Trophoblast cell (in vitro differentiated cells and primary cell): Measurements from ENCODE around the gene NXPE2.

ENCODE experiments used
- DNase-seq, 2 donors: peaks; one replicate each; pipeline ENCODE4 v3.0.0-alpha.2; 2016
- H2AFZ ChIP-seq: 2 replicates; pipeline ENCODE4 v1.6.1; 2013; ENCODE audit warnings: low read length, moderate library complexity, mild to moderate bottlenecking; ENCODE audit not compliant: insufficient read depth, poor library complexity
- H2AK5ac ChIP-seq: 2 replicates; pipeline ENCODE4 v1.6.1; 2013; ENCODE audit warnings: mild to moderate bottlenecking, low read length
- H2BK120ac ChIP-seq: 2 replicates; pipeline ENCODE4 v1.6.1; 2013; ENCODE audit warnings: low read length, mild to moderate bottlenecking, moderate library complexity; ENCODE audit not compliant: insufficient read depth, poor library complexity
- H2BK12ac ChIP-seq: 2 replicates; pipeline ENCODE4 v1.6.1; 2013; ENCODE audit warnings: mild to moderate bottlenecking, low read length, moderate library complexity
- H2BK5ac ChIP-seq: 2 replicates; pipeline ENCODE4 v1.6.1; 2013; ENCODE audit warnings: low read length, low read depth, moderate library complexity, mild to moderate bottlenecking; ENCODE audit not compliant: poor library complexity
- H3K14ac ChIP-seq: 2 replicates; pipeline ENCODE4 v1.6.1; 2013; ENCODE audit warnings: mild to moderate bottlenecking, low read length
- H3K18ac ChIP-seq: 2 replicates; pipeline ENCODE4 v1.6.1; 2013; ENCODE audit warnings: mild to moderate bottlenecking, low read length
- H3K23ac ChIP-seq: 2 replicates; pipeline ENCODE4 v1.6.1; 2013; ENCODE audit warnings: low read length
- H3K27ac ChIP-seq: 2 replicates; pipeline ENCODE4 v1.5.1; 2013; ENCODE audit warnings: low read depth, mild to moderate bottlenecking, inconsistent platforms, low read length, moderate library complexity
- H3K27me3 ChIP-seq: 2 replicates; pipeline ENCODE4 v1.6.1; 2013; ENCODE audit warnings: inconsistent platforms, mild to moderate bottlenecking, low read length, moderate library complexity; ENCODE audit not compliant: insufficient read depth
- H3K36me3 ChIP-seq, 2 experiments: 1 replicate in 1 of 2; 2 replicates in 1 of 2; pipeline ENCODE4 v1.6.1; 2013; ENCODE audit warnings: low read length in 2 of 2, mild to moderate bottlenecking in 2 of 2, moderate library complexity in 1 of 2; ENCODE audit not compliant: insufficient read depth in 2 of 2, control insufficient read depth in 1 of 2
- H3K4ac ChIP-seq: 2 replicates; pipeline ENCODE4 v1.6.1; 2013; ENCODE audit warnings: low read depth, mild to moderate bottlenecking, low read length, moderate library complexity
- H3K4me1 ChIP-seq, 2 experiments: 1 replicate in 1 of 2; 2 replicates in 1 of 2; pipeline ENCODE4 v1.6.1; 2013; ENCODE audit warnings: low read length in 2 of 2, mild to moderate bottlenecking in 2 of 2, moderate library complexity in 1 of 2; ENCODE audit not compliant: insufficient read depth in 2 of 2, control insufficient read depth in 1 of 2
- H3K4me2 ChIP-seq: 2 replicates; pipeline ENCODE4 v1.6.1; 2013; ENCODE audit warnings: inconsistent platforms, mild to moderate bottlenecking, low read length, moderate library complexity
- H3K4me3 ChIP-seq: 2 replicates; pipeline ENCODE4 v1.5.1; 2013; ENCODE audit warnings: mild to moderate bottlenecking, low read depth, low read length, inconsistent platforms
- H3K79me1 ChIP-seq: one replicate; pipeline ENCODE4 v1.6.1; 2013; ENCODE audit warnings: low read length
- H3K79me2 ChIP-seq: 2 replicates; pipeline ENCODE4 v1.6.1; 2013; ENCODE audit warnings: low read length, mild to moderate bottlenecking; ENCODE audit not compliant: control insufficient read depth, insufficient read depth, poor library complexity
- H3K9ac ChIP-seq: 2 replicates; pipeline ENCODE4 v1.6.1; 2013; ENCODE audit warnings: mild to moderate bottlenecking, low read length
- H3K9me3 ChIP-seq: 2 replicates; pipeline ENCODE4 v1.6.1; 2013; ENCODE audit warnings: low read depth, mild to moderate bottlenecking, control low read depth, inconsistent platforms, low read length; ENCODE audit not compliant: insufficient read depth
- H4K12ac ChIP-seq: 2 replicates; pipeline ENCODE4 v1.6.1; 2013; ENCODE audit warnings: low read depth, mild to moderate bottlenecking, low read length, moderate library complexity
- H4K8ac ChIP-seq: 2 replicates; pipeline ENCODE4 v1.6.1; 2013; ENCODE audit warnings: low read depth, mild to moderate bottlenecking, low read length, moderate library complexity
- H4K91ac ChIP-seq: one replicate; pipeline ENCODE4 v1.6.1; 2013; ENCODE audit warnings: low read depth, mild to moderate bottlenecking, low read length, moderate library complexity
- WGBS: extraction: QIAGEN DNeasy Blood & Tissue Kit; methylation state at CpG from one replicate; pipeline ENCODE4 v1.1.7; 2013; ENCODE audit warnings: missing lambda C conversion rate; ENCODE audit not compliant: insufficient read length, insufficient coverage; ENCODE audit errors: extremely low coverage; 5-methylcytosine and 5-hydroxymethylcytosine counted together

The NXPE2 gene

GRCh38 chr11:114668109-114668508 is 10.2 kb upstream of the NXPE2 start:
- Histone ChIP-seq H2BK12ac (no peak overlapping the region), H3K18ac (no peak overlapping the region), H3K9me3 (no peaks in the 10 kb centered on the region), H3K27ac (no peak overlapping the region), H2BK5ac (no peak overlapping the region), H3K14ac (no peak overlapping the region), H3K4me2 (no peak overlapping the region), H3K4me3 (no peak overlapping the region), H3K9ac (no peak overlapping the region), H4K8ac (no peak overlapping the region), H2BK120ac (no peak overlapping the region), H3K36me3 (no peaks in the 10 kb centered on the region), H2AK5ac (no peak overlapping the region), H3K79me1 (no peaks in the 10 kb centered on the region), H4K12ac (no peak overlapping the region), H3K4me1 (no peaks in the 10 kb centered on the region), H4K91ac (no peak overlapping the region), H2AFZ (no peak overlapping the region), H3K79me2 (no peaks in the 10 kb centered on the region), H3K4ac (no peak overlapping the region), H3K27me3 (no peaks in the 10 kb centered on the region), H3K23ac (no peak overlapping the region)
- no peak for DNase-seq

GRCh38 chr11:114673661-114674060 is 4.7 kb upstream of the NXPE2 start:
- Histone ChIP-seq H2BK5ac (no peak overlapping the region), H3K4me3 (no peak overlapping the region), H3K4ac (no peak overlapping the region), H3K9me3 (no peaks in the 10 kb centered on the region), H4K8ac (no peak overlapping the region), H3K27me3 (no peaks in the 10 kb centered on the region), H3K27ac (no peak overlapping the region), H4K91ac (no peak overlapping the region), H3K23ac (no peak overlapping the region), H3K4me2 (no peak overlapping the region), H3K18ac (no peak overlapping the region), H3K79me2 (no peaks in the 10 kb centered on the region), H2BK12ac (no peak overlapping the region), H3K14ac (no peak overlapping the region), H2BK120ac (no peak overlapping the region), H2AFZ (no peak overlapping the region), H3K79me1 (no peaks in the 10 kb centered on the region), H2AK5ac (no peak overlapping the region), H3K9ac (no peak overlapping the region), H4K12ac (no peak overlapping the region), H3K4me1 (no peaks in the 10 kb centered on the region), H3K36me3 (no peaks in the 10 kb centered on the region)
- DNase-seq = no peak

DNA sequence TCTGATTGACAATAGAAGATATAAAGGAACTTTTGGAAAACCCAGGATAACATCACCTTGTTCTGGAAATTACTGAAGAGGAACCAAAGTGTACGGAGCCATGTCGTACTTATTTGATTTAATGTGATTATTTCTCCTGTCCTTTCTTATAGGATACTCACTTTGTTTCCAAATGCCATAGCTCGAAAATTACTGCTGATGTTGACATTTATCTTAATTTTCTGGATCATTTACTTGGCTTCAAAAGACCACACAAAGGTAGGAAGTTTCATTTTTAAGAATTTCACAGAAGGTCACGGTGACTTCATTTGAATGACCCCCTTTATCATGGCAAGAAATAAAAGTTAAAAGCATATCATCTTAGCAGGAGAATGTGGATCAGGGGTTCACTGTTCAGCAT is 1.2 kb downstream of the NXPE2 start:
- H4K91ac ChIP-seq = no peak overlapping the region
- no peaks in the 10 kb centered on the region for H3K27me3 ChIP-seq
- no peak overlapping the region for H3K9ac ChIP-seq
- no peak overlapping the region for H3K4me2 ChIP-seq
- no peak for DNase-seq
- H3K27ac ChIP-seq = no peak overlapping the region
- H3K4ac ChIP-seq = no peak overlapping the region
- no peaks in the 10 kb centered on the region for H3K79me1 ChIP-seq
- no peaks in the 10 kb centered on the region for H3K4me1 ChIP-seq
- H2AFZ ChIP-seq = no peak overlapping the region
- H3K36me3 ChIP-seq = no peaks in the 10 kb centered on the region
- no peak overlapping the region for H3K14ac ChIP-seq
- no peaks in the 10 kb centered on the region for H3K9me3 ChIP-seq
- no peaks in the 10 kb centered on the region for H3K79me2 ChIP-seq
- no peak overlapping the region for H3K4me3 ChIP-seq
- no peak overlapping the region for H2BK5ac ChIP-seq
- no peak overlapping the region for H3K18ac ChIP-seq
- H2AK5ac ChIP-seq = no peak overlapping the region
- no peak overlapping the region for H4K12ac ChIP-seq
- H3K23ac ChIP-seq = no peak overlapping the region
- no CpG with 5 or more reads among the region's 4 CpGs for WGBS
- no peak overlapping the region for H2BK120ac ChIP-seq
- no peak overlapping the region for H4K8ac ChIP-seq
- H2BK12ac ChIP-seq = no peak overlapping the region

DNA sequence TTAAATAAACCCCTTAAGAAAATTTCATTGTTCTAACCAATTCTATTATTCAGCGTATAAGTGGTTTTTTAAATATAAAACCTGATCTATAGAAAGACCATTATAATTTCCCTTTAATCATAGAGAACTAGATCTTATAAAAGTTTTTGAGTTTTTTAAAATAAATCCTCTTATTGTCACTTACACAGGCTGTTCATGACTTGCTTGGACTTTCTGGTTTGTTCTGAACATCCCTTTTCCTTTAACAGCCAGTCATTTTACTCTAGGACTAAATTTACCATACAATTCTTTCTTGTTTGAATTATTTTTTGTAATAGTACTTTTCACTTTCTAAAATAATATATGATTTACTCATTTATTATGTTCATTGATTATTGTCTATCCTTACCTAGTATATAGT is 4.7 kb downstream of the NXPE2 start:
- Histone ChIP-seq H3K4me1 (no peaks in the 10 kb centered on the region), H3K27me3 (no peaks in the 10 kb centered on the region), H3K79me1 (no peaks in the 10 kb centered on the region), H3K4me2 (no peak overlapping the region), H3K4ac (no peak overlapping the region), H3K9me3 (no peaks in the 10 kb centered on the region), H3K23ac (no peak overlapping the region), H2AFZ (no peak overlapping the region), H3K9ac (no peak overlapping the region), H3K4me3 (no peak overlapping the region), H3K14ac (no peak overlapping the region), H2BK120ac (no peak overlapping the region), H3K27ac (no peak overlapping the region), H2BK5ac (no peak overlapping the region), H3K79me2 (no peaks in the 10 kb centered on the region), H4K8ac (no peak overlapping the region), H3K36me3 (no peaks in the 10 kb centered on the region), H4K91ac (no peak overlapping the region), H2AK5ac (no peak overlapping the region), H2BK12ac (no peak overlapping the region), H3K18ac (no peak overlapping the region), H4K12ac (no peak overlapping the region)
- no peak for DNase-seq
- no CpG with 5 or more reads among the region's 1 CpG for WGBS

GRCh38 chr11:114684636-114685035 is 6.3 kb downstream of the NXPE2 start:
- Histone ChIP-seq H2BK5ac (no peak overlapping the region), H3K4ac (no peak overlapping the region), H3K18ac (no peak overlapping the region), H4K8ac (no peak overlapping the region), H3K23ac (no peak overlapping the region), H3K27ac (no peak overlapping the region), H2AK5ac (no peak overlapping the region), H3K36me3 (no peaks in the 10 kb centered on the region), H3K79me1 (no peaks in the 10 kb centered on the region), H4K12ac (no peak overlapping the region), H3K4me2 (no peak overlapping the region), H3K4me1 (no peaks in the 10 kb centered on the region), H3K4me3 (no peak overlapping the region), H3K14ac (no peak overlapping the region), H3K9me3 (no peaks in the 10 kb centered on the region), H3K79me2 (no peaks in the 10 kb centered on the region), H2BK120ac (no peak overlapping the region), H3K27me3 (no peaks in the 10 kb centered on the region), H2BK12ac (no peak overlapping the region), H2AFZ (no peak overlapping the region), H3K9ac (no peak overlapping the region), H4K91ac (no peak overlapping the region)
- DNase-seq = no peak
